Liver (tissue), 9 donors: ENCODE measurements around the gene CNOT3. TPM values are rescaled to one million over a fixed set of nuclear protein-coding genes. Genes with fewer than 3 reads are reported as not detected.
"Not testable (repeated sequence)": the region's sequence is repeated elsewhere in the genome, so short reads cannot be mapped to it uniquely, and the experiment has no call there.

ENCODE experiments used
- DNase-seq: peaks from one replicate; pipeline ENCODE4 v3.0.0-alpha.2; 2017; ENCODE audit warnings: low spot score
- H3K27ac ChIP-seq, 2 donors: one replicate each; pipeline ENCODE4 v1.7.0; 2013; ENCODE audit warnings: inconsistent platforms in 2 of 2, low read length in 2 of 2, control low read depth in 1 of 2, low read depth in 1 of 2, mild to moderate bottlenecking in 1 of 2
- H3K27me3 ChIP-seq, 4 donors: one replicate each; pipeline versions ENCODE4 v1.6.1 to v1.7.0; 2013; ENCODE audit warnings: low read length in 3 of 4, inconsistent platforms in 1 of 4, mild to moderate bottlenecking in 1 of 4, moderate library complexity in 1 of 4; ENCODE audit not compliant: control insufficient read depth in 4 of 4, insufficient read depth in 4 of 4
- H3K36me3 ChIP-seq, 4 donors: one replicate each; pipeline versions ENCODE4 v1.6.1 to v1.7.0; 2013; ENCODE audit warnings: low read length in 3 of 4, mild to moderate bottlenecking in 3 of 4, low read depth in 1 of 4, moderate library complexity in 1 of 4; ENCODE audit not compliant: control insufficient read depth in 4 of 4, insufficient read depth in 3 of 4
- H3K4me1 ChIP-seq, 4 donors: one replicate each; pipeline versions ENCODE4 v1.6.1 to v1.7.0; 2013; ENCODE audit warnings: low read length in 3 of 4, mild to moderate bottlenecking in 3 of 4, moderate library complexity in 1 of 4; ENCODE audit not compliant: control insufficient read depth in 4 of 4, insufficient read depth in 4 of 4
- H3K4me3 ChIP-seq, 3 donors: one replicate each; pipeline versions ENCODE4 v1.6.1 to v1.7.0; 2013; ENCODE audit warnings: low read length in 3 of 3, control low read depth in 1 of 3, low read depth in 1 of 3, mild to moderate bottlenecking in 1 of 3
- H3K9ac ChIP-seq, 2 donors: one replicate each; pipeline ENCODE4 v1.7.0; 2013; ENCODE audit warnings: low read length in 2 of 2, mild to moderate bottlenecking in 2 of 2, moderate library complexity in 2 of 2, control low read depth in 1 of 2, low read depth in 1 of 2
- H3K9me3 ChIP-seq, 4 donors: one replicate each; pipeline versions ENCODE4 v1.6.1 to v1.7.0; 2013; ENCODE audit warnings: low read length in 3 of 4; ENCODE audit not compliant: control insufficient read depth in 4 of 4
- GABPA ChIP-seq, 2 donors: IDR thresholded peaks in 1 of 2; conservative IDR thresholded peaks in 1 of 2; 2 replicates each; pipeline ENCODE4 v1.6.1; 2016; ENCODE audit warnings: antibody characterized with exemption in 2 of 2, mild to moderate bottlenecking in 1 of 2, moderate library complexity in 1 of 2
- HNF4A ChIP-seq, 2 donors: conservative IDR thresholded peaks; 2 replicates each; pipeline ENCODE4 v1.6.1; 2016; ENCODE audit warnings: antibody characterized with exemption in 2 of 2, mild to moderate bottlenecking in 2 of 2
- HNF4G ChIP-seq: IDR thresholded peaks from 2 replicates; pipeline ENCODE4 v1.6.1; 2016; ENCODE audit warnings: antibody characterized with exemption
- JUND ChIP-seq, 2 donors: IDR thresholded peaks; 2 replicates each; pipeline ENCODE4 v1.6.1; 2016; ENCODE audit warnings: antibody characterized with exemption in 2 of 2
- MAX ChIP-seq: IDR thresholded peaks from 2 replicates; pipeline ENCODE4 v1.6.1; 2016; ENCODE audit warnings: antibody characterized with exemption
- NR2F2 ChIP-seq: IDR thresholded peaks from 2 replicates; pipeline ENCODE4 v1.6.1; 2016; ENCODE audit warnings: antibody characterized with exemption
- RAD21 ChIP-seq, 2 donors: IDR thresholded peaks; 2 replicates each; pipeline ENCODE4 v1.6.1; 2016; ENCODE audit warnings: antibody characterized with exemption in 2 of 2, mild to moderate bottlenecking in 2 of 2
- RXRA ChIP-seq, 2 donors: IDR thresholded peaks; 2 replicates each; pipeline ENCODE4 v1.6.1; 2017 to 2018; ENCODE audit warnings: antibody characterized with exemption in 2 of 2, mild to moderate bottlenecking in 1 of 2
- SP1 ChIP-seq: IDR thresholded peaks from 2 replicates; pipeline ENCODE4 v1.6.1; 2018; ENCODE audit warnings: antibody characterized with exemption, mild to moderate bottlenecking
- TAF1 ChIP-seq: conservative IDR thresholded peaks from 2 replicates; pipeline ENCODE4 v1.6.1; 2016; ENCODE audit warnings: antibody characterized with exemption, mild to moderate bottlenecking
- YY1 ChIP-seq: IDR thresholded peaks from 2 replicates; pipeline ENCODE4 v1.6.1; 2016; ENCODE audit warnings: antibody characterized with exemption, mild to moderate bottlenecking
- ZBTB33 ChIP-seq: IDR thresholded peaks from 2 replicates; pipeline ENCODE4 v1.6.1; 2016; ENCODE audit warnings: antibody characterized with exemption
- whole genome bisulfite sequencing: extraction: QIAGEN DNeasy Blood & Tissue Kit; methylation state at CpG from one replicate; pipeline ENCODE4 v1.1.7; 2013; 5-methylcytosine and 5-hydroxymethylcytosine counted together
- polyA plus RNA-seq, 2 donors: library from polyadenylated mRNA; stranded (reverse) in 1 of 2; unstranded in 1 of 2; fragments of 200-250 nt in 1 of 2; fragments of >200 nt in 1 of 2; fragmentation: Nextera tagmentation in 1 of 2; extraction: Ambion mirVana in 1 of 2; gene quantifications; one replicate each; pipeline versions ENCODE4 v1.2.1 to v1.2.3, GENCODE V29; 2013 to 2015
- total RNA-seq, 2 donors: library from RNA; depleted of rRNA; stranded (reverse); fragments of >200 nt; gene quantifications; one replicate each; pipeline ENCODE4 v1.2.3, GENCODE V29; 2014
- TF ChIP-seq, protein P1 (sequence below): IDR thresholded peaks from 2 replicates; pipeline ENCODE4 v1.6.1; 2016; ENCODE audit warnings: antibody characterized with exemption, mild to moderate bottlenecking
- TF ChIP-seq, protein P2 (sequence below): IDR thresholded peaks from 2 replicates; pipeline ENCODE4 v1.6.1; 2016; ENCODE audit warnings: antibody characterized with exemption
- donor health status: healthy.
- donor health status: healthy.
- donor health status: healthy.
- donor health status: healthy.
- donor health status: healthy.

CNOT3 gene
- total and polyA plus RNA-seq, 4 donors, result 3.7 to 13.0 (median 9.1) TPM

- no peak for DNase-seq
- H3K27me3 ChIP-seq, result no peaks in the 10 kb centered on the region
- 87% methylated on average over 21 of the region's 21 CpGs for WGBS
- H3K36me3 ChIP-seq, result no peaks in the 10 kb centered on the region
- H3K9me3 ChIP-seq, result no peaks in the 10 kb centered on the region
- H3K4me3 ChIP-seq, result no peak overlapping the region
- peaks cover 0 to 2% (median 0%) of the 10 kb centered on the region in 4 donors for H3K4me1 ChIP-seq
- no peak for TF ChIP-seq ZBTB33
- no peak for TF ChIP-seq RAD21 (IDR thresholded peaks at IDR 0.05)
- no peak for TF ChIP-seq SP1
- TF ChIP-seq GABPA (IDR thresholded peaks at IDR 0.05 in 1 of 2, conservative IDR thresholded peaks at IDR 0.05 in 1 of 2), result no peak
- TF ChIP-seq YY1, result no peak
- no peak for TF ChIP-seq MAX
- no peak for TF ChIP-seq TAF1
- TF ChIP-seq, protein P1, sequence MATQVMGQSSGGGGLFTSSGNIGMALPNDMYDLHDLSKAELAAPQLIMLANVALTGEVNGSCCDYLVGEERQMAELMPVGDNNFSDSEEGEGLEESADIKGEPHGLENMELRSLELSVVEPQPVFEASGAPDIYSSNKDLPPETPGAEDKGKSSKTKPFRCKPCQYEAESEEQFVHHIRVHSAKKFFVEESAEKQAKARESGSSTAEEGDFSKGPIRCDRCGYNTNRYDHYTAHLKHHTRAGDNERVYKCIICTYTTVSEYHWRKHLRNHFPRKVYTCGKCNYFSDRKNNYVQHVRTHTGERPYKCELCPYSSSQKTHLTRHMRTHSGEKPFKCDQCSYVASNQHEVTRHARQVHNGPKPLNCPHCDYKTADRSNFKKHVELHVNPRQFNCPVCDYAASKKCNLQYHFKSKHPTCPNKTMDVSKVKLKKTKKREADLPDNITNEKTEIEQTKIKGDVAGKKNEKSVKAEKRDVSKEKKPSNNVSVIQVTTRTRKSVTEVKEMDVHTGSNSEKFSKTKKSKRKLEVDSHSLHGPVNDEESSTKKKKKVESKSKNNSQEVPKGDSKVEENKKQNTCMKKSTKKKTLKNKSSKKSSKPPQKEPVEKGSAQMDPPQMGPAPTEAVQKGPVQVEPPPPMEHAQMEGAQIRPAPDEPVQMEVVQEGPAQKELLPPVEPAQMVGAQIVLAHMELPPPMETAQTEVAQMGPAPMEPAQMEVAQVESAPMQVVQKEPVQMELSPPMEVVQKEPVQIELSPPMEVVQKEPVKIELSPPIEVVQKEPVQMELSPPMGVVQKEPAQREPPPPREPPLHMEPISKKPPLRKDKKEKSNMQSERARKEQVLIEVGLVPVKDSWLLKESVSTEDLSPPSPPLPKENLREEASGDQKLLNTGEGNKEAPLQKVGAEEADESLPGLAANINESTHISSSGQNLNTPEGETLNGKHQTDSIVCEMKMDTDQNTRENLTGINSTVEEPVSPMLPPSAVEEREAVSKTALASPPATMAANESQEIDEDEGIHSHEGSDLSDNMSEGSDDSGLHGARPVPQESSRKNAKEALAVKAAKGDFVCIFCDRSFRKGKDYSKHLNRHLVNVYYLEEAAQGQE, result no peak
- TF ChIP-seq JUND (IDR thresholded peaks at IDR 0.05), result no peak
- TF ChIP-seq, protein P2, sequence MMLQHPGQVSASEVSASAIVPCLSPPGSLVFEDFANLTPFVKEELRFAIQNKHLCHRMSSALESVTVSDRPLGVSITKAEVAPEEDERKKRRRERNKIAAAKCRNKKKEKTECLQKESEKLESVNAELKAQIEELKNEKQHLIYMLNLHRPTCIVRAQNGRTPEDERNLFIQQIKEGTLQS, result no peak
- no peak for TF ChIP-seq HNF4A (conservative IDR thresholded peaks at IDR 0.05)
- no peak for TF ChIP-seq RXRA (IDR thresholded peaks at IDR 0.05)
- TF ChIP-seq NR2F2, result no peak
- no peak for TF ChIP-seq HNF4G
- no peak overlapping the region for H3K9ac ChIP-seq
- no peak overlapping the region for H3K27ac ChIP-seq
Observed at GRCh38 chr19:54169149-54169740, 31.7 kb downstream of the CNOT3 start.

- not testable (repeated sequence) for DNase-seq
- WGBS, result 80% methylated on average over 17 of the region's 23 CpGs
Observed at GRCh38 chr19:54171736-54172431, 34.3 kb downstream of the CNOT3 start.

More at GRCh38 chr19:54171736-54172431, 34.3 kb downstream of the CNOT3 start:
- H3K27me3 ChIP-seq, H3K9ac ChIP-seq, H3K4me1 ChIP-seq, H3K27ac ChIP-seq, H3K9me3 ChIP-seq, H3K36me3 ChIP-seq, H3K4me3 ChIP-seq: not testable (repeated sequence)
